HEK293T (cell line): ENCODE data around the gene C22orf31.
"Not testable (repeated sequence)": the region's sequence is repeated elsewhere in the genome, so short reads cannot be mapped to it uniquely, and the experiment has no call there.

ENCODE experiments used
- CTCF ChIA-PET: fragments of 350-600 bp; formaldehyde crosslinking; extraction: SDS; loops from one replicate; lab custom pipeline; 2021; ENCODE audit warnings: antibody characterized with exemption, inconsistent platforms; lab: Yijun Ruan, JAX
- POLR2A ChIA-PET: fragments of 350-600 bp; formaldehyde crosslinking; extraction: SDS; loops from one replicate; lab custom pipeline; 2020; ENCODE audit warnings: antibody characterized with exemption, inconsistent platforms; lab: Yijun Ruan, JAX
- DNase-seq: peaks from one replicate; pipeline ENCODE4 v3.0.0; 2012; ENCODE audit warnings: mixed read lengths; ENCODE audit errors: extremely low spot score
- ARNT ChIP-seq: fragments of 450-650 bp; IDR thresholded peaks from 2 replicates; pipeline ENCODE4 v1.6.1; 2017; ENCODE audit warnings: mild to moderate bottlenecking
- BHLHE40 ChIP-seq: fragments of 450-650 bp; IDR thresholded peaks from 2 replicates; pipeline ENCODE4 v1.6.1; 2016; ENCODE audit warnings: mild to moderate bottlenecking, moderate library complexity, borderline replicate concordance
- CTBP1 ChIP-seq: fragments of 450-650 bp; IDR thresholded peaks from 2 replicates; pipeline ENCODE4 v1.6.1; 2016; ENCODE audit warnings: borderline replicate concordance
- ELF4 ChIP-seq: fragments of 450-650 bp; IDR thresholded peaks from 2 replicates; pipeline ENCODE4 v1.6.1; 2017; ENCODE audit warnings: antibody characterized with exemption
- FOXA1 ChIP-seq: fragments of 450-650 bp; IDR thresholded peaks from 2 replicates; pipeline ENCODE4 v1.6.1; 2016; ENCODE audit warnings: mild to moderate bottlenecking
- FOXK2 ChIP-seq: fragments of 450-650 bp; IDR thresholded peaks from 2 replicates; pipeline ENCODE4 v1.6.1; 2016; ENCODE audit warnings: mild to moderate bottlenecking
- FOXM1 ChIP-seq: fragments of 450-650 bp; IDR thresholded peaks from 2 replicates; pipeline ENCODE4 v1.6.1; 2017; ENCODE audit warnings: mild to moderate bottlenecking, borderline replicate concordance
- HDGF ChIP-seq: fragments of 450-650 bp; IDR thresholded peaks from 2 replicates; pipeline ENCODE4 v1.6.1; 2017; ENCODE audit warnings: antibody characterized with exemption, borderline replicate concordance
- L3MBTL2 ChIP-seq: fragments of 450-650 bp; conservative IDR thresholded peaks from 2 replicates; pipeline ENCODE4 v1.6.1; 2016; ENCODE audit warnings: mild to moderate bottlenecking
- LEF1 ChIP-seq: fragments of 450-650 bp; IDR thresholded peaks from 2 replicates; pipeline ENCODE4 v1.6.1; 2017; ENCODE audit warnings: mild to moderate bottlenecking, borderline replicate concordance
- NFRKB ChIP-seq: fragments of 450-650 bp; IDR thresholded peaks from 2 replicates; pipeline ENCODE4 v1.6.1; 2016; ENCODE audit warnings: mild to moderate bottlenecking, moderate library complexity
- SP1 ChIP-seq: fragments of 450-650 bp; IDR thresholded peaks from 2 replicates; pipeline ENCODE4 v1.6.1; 2017
- SUZ12 ChIP-seq: fragments of 450-650 bp; IDR thresholded peaks from 2 replicates; pipeline ENCODE4 v1.6.1; 2016; ENCODE audit warnings: mild to moderate bottlenecking
- TARDBP ChIP-seq: fragments of 450-650 bp; IDR thresholded peaks from 2 replicates; pipeline ENCODE4 v1.6.1; 2016
- ZNF384 ChIP-seq: fragments of 450-650 bp; IDR thresholded peaks from 2 replicates; pipeline ENCODE4 v1.6.1; 2016
- TF ChIP-seq, protein P1 (sequence below): fragments of 450-650 bp; IDR thresholded peaks from 2 replicates; pipeline ENCODE4 v1.6.1; 2016

C22orf31 gene

DNA sequence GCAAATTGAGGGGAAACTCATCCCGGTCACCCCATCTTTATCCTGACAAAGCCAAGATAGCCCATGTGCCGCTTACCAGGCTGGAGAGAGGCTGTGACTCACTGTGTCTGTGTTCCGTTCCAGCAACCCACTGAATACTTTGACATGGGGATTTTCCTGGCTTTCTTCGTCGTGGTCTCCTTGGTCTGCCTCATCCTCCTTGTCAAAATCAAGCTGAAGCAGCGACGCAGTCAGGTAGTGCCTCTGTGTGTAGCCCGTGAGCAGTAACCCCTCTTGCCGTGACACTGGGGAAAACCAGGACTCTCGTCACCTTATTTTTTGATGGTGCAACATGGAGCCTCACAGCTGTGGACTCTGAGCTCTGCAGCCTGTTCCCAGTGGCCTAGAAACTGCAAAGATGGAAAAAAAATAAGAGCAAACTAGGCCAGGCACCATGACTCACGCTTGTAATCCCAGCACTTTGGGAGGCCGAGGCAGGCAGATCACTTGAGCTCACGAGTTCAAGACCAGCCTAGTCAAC is 16.9 kb downstream of the C22orf31 start:
- no peak for DNase-seq
- no peak for TF ChIP-seq CTBP1
- TF ChIP-seq LEF1: no peak
- TF ChIP-seq HDGF: no peak
- no peak for TF ChIP-seq L3MBTL2
- no peak for TF ChIP-seq SUZ12
- TF ChIP-seq FOXM1: no peak
- TF ChIP-seq FOXK2: no peak
- TF ChIP-seq NFRKB: no peak
- TF ChIP-seq SP1: no peak
- TF ChIP-seq ARNT: no peak
- TF ChIP-seq, protein P1, sequence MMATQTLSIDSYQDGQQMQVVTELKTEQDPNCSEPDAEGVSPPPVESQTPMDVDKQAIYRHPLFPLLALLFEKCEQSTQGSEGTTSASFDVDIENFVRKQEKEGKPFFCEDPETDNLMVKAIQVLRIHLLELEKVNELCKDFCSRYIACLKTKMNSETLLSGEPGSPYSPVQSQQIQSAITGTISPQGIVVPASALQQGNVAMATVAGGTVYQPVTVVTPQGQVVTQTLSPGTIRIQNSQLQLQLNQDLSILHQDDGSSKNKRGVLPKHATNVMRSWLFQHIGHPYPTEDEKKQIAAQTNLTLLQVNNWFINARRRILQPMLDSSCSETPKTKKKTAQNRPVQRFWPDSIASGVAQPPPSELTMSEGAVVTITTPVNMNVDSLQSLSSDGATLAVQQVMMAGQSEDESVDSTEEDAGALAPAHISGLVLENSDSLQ: no peak
- no peak for TF ChIP-seq ZNF384
- TF ChIP-seq TARDBP: no peak
- no peak for TF ChIP-seq ELF4
- TF ChIP-seq FOXA1: no peak
- TF ChIP-seq BHLHE40: no peak
- ChIA-PET CTCF (interaction anchor here (1.0 kb wide), 1 partner anchor 93 kb away, joined by 3 read pairs; no protein-coding TSS in a partner anchor), POLR2A (no interaction called here)

DNA sequence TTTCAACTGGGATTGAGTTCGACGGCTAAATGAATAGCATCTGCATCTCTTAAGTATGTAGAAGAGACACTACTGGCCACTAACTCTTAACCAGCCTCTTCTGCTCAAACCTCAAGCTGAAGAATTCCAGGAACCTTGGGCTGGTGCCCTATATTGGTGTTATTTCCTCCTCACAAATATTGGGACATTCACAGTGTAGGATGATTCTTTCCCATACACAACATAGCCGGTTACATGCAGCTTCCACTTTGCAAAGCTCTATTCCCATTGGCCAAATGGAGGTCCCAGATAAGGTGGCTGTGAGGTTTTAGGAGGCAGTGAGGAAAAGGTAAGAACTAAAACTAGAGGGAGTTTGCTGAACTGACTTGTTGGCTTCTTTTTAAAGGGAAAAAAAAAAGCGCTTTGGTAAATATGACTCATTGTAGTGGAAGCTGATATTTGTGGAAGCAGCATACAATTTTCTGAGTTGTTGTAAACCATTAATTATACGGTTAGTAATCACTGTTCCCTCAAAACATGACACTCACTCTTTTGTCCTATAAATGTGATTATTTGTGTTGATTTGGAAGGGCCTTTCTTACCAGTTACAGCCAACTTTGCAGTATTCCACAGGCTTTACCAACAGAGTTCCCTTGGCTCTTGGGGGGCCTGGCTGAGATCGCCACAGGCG is 17.6 kb downstream of the C22orf31 start:
- ChIA-PET CTCF (no interaction called here), POLR2A (no interaction called here)
- TF ChIP-seq SP1: no peak
- no peak for TF ChIP-seq ZNF384
- TF ChIP-seq ELF4: no peak
- TF ChIP-seq NFRKB: no peak
- TF ChIP-seq SUZ12: no peak
- TF ChIP-seq CTBP1: no peak
- no peak for TF ChIP-seq FOXA1
- TF ChIP-seq HDGF: no peak
- TF ChIP-seq LEF1: no peak
- TF ChIP-seq L3MBTL2: no peak
- DNase-seq: no peak

DNA sequence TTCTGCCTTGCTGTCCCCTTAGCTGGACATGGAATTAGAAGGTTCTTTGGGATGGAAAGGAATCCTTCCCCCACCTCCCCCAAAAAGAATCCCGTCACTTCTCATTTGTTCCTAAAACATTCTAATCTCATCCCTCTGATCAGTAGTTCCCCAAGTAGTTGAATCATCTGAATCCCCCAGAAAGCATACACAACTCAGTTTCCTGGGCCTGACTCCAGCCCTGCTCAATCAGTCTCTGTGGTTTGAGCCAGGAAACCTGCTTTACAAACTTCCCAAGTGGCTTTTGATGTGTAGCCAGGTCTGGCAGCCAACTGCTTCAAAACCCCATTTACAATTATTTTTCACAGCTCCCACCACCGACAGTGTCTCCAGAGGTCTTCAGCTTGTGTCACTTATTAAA is 20.2 kb downstream of the C22orf31 start:
- POLR2A ChIA-PET: no interaction called here
- DNase-seq: no peak
- CTCF ChIA-PET: interaction anchor here (0.5 to 1.9 kb wide), 9 partner anchors 12 to 212 kb away, joined by 3 to 8 read pairs (median 5); no protein-coding TSS in a partner anchor
- TF ChIP-seq LEF1 (no peak), SUZ12 (no peak), ELF4 (no peak), BHLHE40 (no peak), FOXK2 (no peak), FOXA1 (no peak), CTBP1 (no peak), FOXM1 (no peak), HDGF (no peak), NFRKB (no peak), L3MBTL2 (no peak), TARDBP (no peak), SP1 (no peak), ARNT (no peak)
- TF ChIP-seq, protein P1: no peak

DNA sequence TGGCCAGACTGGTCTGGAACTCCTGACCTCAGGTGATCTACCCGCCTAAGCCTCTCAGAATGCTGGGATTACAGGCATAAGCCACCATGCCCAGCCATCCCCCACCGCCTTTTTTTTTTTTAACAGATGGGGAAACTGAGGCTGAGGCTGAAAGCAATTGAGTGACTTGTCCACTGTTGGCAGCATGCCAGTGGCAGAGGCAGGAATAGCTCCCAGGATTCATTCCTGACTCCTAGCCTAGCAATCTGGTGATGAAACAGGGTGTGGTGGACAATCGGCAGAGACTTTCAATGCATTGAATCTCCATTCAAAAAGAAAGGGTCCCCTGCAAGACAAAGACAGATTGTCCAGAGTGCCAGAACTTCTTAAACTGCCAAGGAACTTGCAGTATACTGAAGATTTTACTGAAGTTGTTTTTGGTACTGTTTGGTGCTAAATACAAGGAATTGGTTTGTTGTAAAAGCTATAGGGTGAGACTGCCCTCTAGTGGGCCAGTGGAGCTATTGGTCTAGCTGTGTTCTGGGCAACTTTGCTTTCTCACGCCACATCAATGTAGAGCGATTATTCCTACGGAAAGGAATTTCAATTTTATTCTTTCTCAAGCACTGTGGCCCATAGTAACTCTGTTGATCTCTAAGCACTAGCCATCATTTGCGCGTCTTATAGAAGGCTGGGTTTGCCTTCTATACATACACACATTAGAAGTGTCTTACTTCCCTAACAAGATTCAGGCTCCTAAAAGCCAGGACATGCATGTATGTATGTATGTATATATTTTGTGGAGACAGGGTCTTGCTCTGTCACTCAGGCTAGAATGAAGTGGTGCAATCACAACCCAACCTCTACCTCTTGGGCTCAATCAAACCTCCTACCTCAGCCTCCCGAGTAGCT is 21.0 kb downstream of the C22orf31 start:
- peak; percentile 77 for DNase-seq
- TF ChIP-seq HDGF (no peak), FOXM1 (no peak), LEF1 (no peak), ZNF384 (no peak), FOXK2 (no peak), ARNT (no peak), FOXA1 (no peak), CTBP1 (no peak), NFRKB (no peak), L3MBTL2 (no peak), TARDBP (no peak), SP1 (no peak), BHLHE40 (no peak), SUZ12 (no peak), ELF4 (no peak)
- TF ChIP-seq, protein P1: no peak
- POLR2A ChIA-PET: interaction anchor here (1.0 kb wide), 1 partner anchor 240 kb away, joined by 3 read pairs; the partner anchor contains the start of gene XBP1
- CTCF ChIA-PET: interaction anchor here (0.6 to 2.9 kb wide), 22 partner anchors 9 to 441 kb away, joined by 3 to 23 read pairs (median 4); no protein-coding TSS in a partner anchor

DNA sequence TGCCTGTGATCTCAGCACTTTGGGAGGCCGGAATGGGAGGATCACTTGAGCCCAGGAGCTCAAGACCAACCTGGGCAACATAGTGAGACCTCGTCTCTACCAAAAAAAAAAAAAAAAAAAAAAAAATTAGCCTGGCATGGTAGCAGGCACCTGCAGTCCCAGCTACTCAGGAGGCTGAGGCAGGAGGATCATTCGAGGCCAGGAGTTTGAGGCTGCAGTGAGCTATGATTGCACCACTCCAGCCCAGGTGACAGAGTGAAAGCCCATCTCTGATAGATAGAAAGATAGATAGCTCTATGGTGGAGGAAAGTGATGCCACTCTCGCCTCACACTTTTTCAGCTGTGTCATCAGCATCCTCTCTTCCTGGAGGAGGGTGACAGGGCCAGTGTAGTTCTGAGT is 21.9 kb downstream of the C22orf31 start:
- DNase-seq, POLR2A ChIA-PET: not testable (repeated sequence)
- CTCF ChIA-PET: interaction anchor here (0.6 to 2.9 kb wide), 8 partner anchors 35 to 440 kb away, joined by 3 to 23 read pairs (median 6); no protein-coding TSS in a partner anchor
